HEK293 (cell line): ENCODE measurements around the gene EPS8.

Experiments
- CTCF ChIA-PET: fragments of 350-600 bp; formaldehyde crosslinking; extraction: SDS; loops from one replicate; lab custom pipeline; 2021; ENCODE audit warnings: antibody characterized with exemption; lab: Yijun Ruan, JAX
- POLR2A ChIA-PET: fragments of 300-600 bp; formaldehyde crosslinking; extraction: SDS; loops from one replicate; lab custom pipeline; 2020; ENCODE audit warnings: antibody characterized with exemption, inconsistent platforms; lab: Yijun Ruan, JAX
- H3K27ac ChIP-seq: fragments of 200-500 bp; sonication (Bioruptor generic); 2 replicates; pipeline ENCODE4 v1.5.1; 2014; ENCODE audit warnings: low read depth, low read length, control low read depth, inconsistent platforms; ENCODE audit errors: extremely low read depth
- H3K36me3 ChIP-seq, 2 experiments: fragments of 200-500 bp in 1 of 2; sonication (Bioruptor generic) in 1 of 2; 1 replicate in 1 of 2; 2 replicates in 1 of 2; pipeline ENCODE4 v1.5.1; 2014 to 2017; ENCODE audit warnings: inconsistent platforms in 2 of 2, low read length in 2 of 2; ENCODE audit not compliant: control insufficient read depth in 2 of 2, insufficient read depth in 1 of 2
- H3K4me1 ChIP-seq: fragments of 200-500 bp; sonication (Bioruptor generic); 2 replicates; pipeline ENCODE4 v1.5.1; 2014; ENCODE audit warnings: mild to moderate bottlenecking, low read length, inconsistent platforms; ENCODE audit not compliant: control insufficient read depth, insufficient read depth
- H3K4me3 ChIP-seq: 2 replicates; pipeline ENCODE4 v1.5.1; 2011; ENCODE audit warnings: low read depth, mild to moderate bottlenecking, control low read depth, low read length, moderate library complexity
- H3K9me3 ChIP-seq: fragments of 200-500 bp; sonication (Bioruptor generic); 2 replicates; pipeline ENCODE4 v1.5.1; 2014; ENCODE audit warnings: low read depth, low read length, inconsistent platforms; ENCODE audit not compliant: control insufficient read depth, insufficient read depth
- GLIS1 ChIP-seq: fragments of 450-650 bp; formaldehyde crosslinking; IDR thresholded peaks from 2 replicates; pipeline ENCODE4 v1.5.1; 2016; ENCODE audit warnings: missing biosample characterization, missing genetic modification characterization
- HOXA7 ChIP-seq: sonication (generic); formaldehyde crosslinking; IDR thresholded peaks from 2 replicates; pipeline ENCODE4 v1.8.1; 2022; ENCODE audit warnings: missing genetic modification reagents, borderline replicate concordance
- KLF16 ChIP-seq: fragments of 450-650 bp; formaldehyde crosslinking; IDR thresholded peaks from 2 replicates; pipeline ENCODE4 v1.5.1; 2017; ENCODE audit warnings: missing biosample characterization, missing genetic modification characterization
- SCRT2 ChIP-seq: fragments of 450-650 bp; formaldehyde crosslinking; IDR thresholded peaks from 2 replicates; pipeline ENCODE4 v1.5.1; 2016; ENCODE audit warnings: missing biosample characterization, missing genetic modification characterization
- SETDB1 ChIP-seq: IDR thresholded peaks from one replicate; pipeline ENCODE4 v1.6.1; 2017; ENCODE audit warnings: mild to moderate bottlenecking, low read length, moderate library complexity, mixed read lengths; ENCODE audit not compliant: insufficient read length
- TRIM28 ChIP-seq: IDR thresholded peaks from 2 replicates; pipeline ENCODE4 v1.6.1; 2011; ENCODE audit warnings: low read length, control low read depth, borderline replicate concordance
- ZBTB1 ChIP-seq: fragments of 450-650 bp; formaldehyde crosslinking; IDR thresholded peaks from 2 replicates; pipeline ENCODE4 v1.5.1; 2016; ENCODE audit warnings: missing biosample characterization, missing genetic modification characterization
- ZNF10 ChIP-seq: fragments of 450-650 bp; formaldehyde crosslinking; IDR thresholded peaks from 2 replicates; pipeline ENCODE4 v1.5.1; 2017; ENCODE audit warnings: missing biosample characterization, missing genetic modification characterization
- ZNF112 ChIP-seq: fragments of 450-650 bp; formaldehyde crosslinking; IDR thresholded peaks from 2 replicates; pipeline ENCODE4 v1.5.0; 2017; ENCODE audit warnings: missing biosample characterization, missing genetic modification characterization
- ZNF2 ChIP-seq: fragments of 450-650 bp; formaldehyde crosslinking; IDR thresholded peaks from 2 replicates; pipeline ENCODE4 v1.5.1; 2016; ENCODE audit warnings: missing biosample characterization, missing genetic modification characterization
- ZNF23 ChIP-seq: fragments of 450-650 bp; formaldehyde crosslinking; IDR thresholded peaks from 2 replicates; pipeline ENCODE4 v1.5.1; 2016; ENCODE audit warnings: missing biosample characterization, missing genetic modification characterization, borderline replicate concordance
- ZNF24 ChIP-seq: fragments of 450-650 bp; formaldehyde crosslinking; IDR thresholded peaks from 2 replicates; pipeline ENCODE4 v1.5.1; 2016; ENCODE audit warnings: missing biosample characterization, missing genetic modification characterization
- ZNF354C ChIP-seq: fragments of 450-650 bp; formaldehyde crosslinking; IDR thresholded peaks from 2 replicates; pipeline ENCODE4 v1.5.1; 2016; ENCODE audit warnings: missing biosample characterization, missing genetic modification characterization, low read depth, borderline replicate concordance
- ZNF510 ChIP-seq: fragments of 450-650 bp; formaldehyde crosslinking; IDR thresholded peaks from 2 replicates; pipeline ENCODE4 v1.5.1; 2018; ENCODE audit warnings: mild to moderate bottlenecking, missing genetic modification characterization, missing biosample characterization; ENCODE audit not compliant: insufficient replicate concordance
- ZNF600 ChIP-seq: fragments of 450-650 bp; formaldehyde crosslinking; IDR thresholded peaks from 2 replicates; pipeline ENCODE4 v1.5.1; 2016; ENCODE audit warnings: missing biosample characterization, missing genetic modification characterization
- ZNF621 ChIP-seq: fragments of 450-650 bp; formaldehyde crosslinking; IDR thresholded peaks from 2 replicates; pipeline ENCODE4 v1.5.1; 2017; ENCODE audit warnings: missing biosample characterization, missing genetic modification characterization
- ZNF660 ChIP-seq: fragments of 450-650 bp; IDR thresholded peaks from 2 replicates; pipeline ENCODE4 v1.5.1; 2018; ENCODE audit warnings: missing biosample characterization, mild to moderate bottlenecking, missing genetic modification characterization
- ZNF792 ChIP-seq: fragments of 450-650 bp; formaldehyde crosslinking; IDR thresholded peaks from 2 replicates; pipeline ENCODE4 v1.5.1; 2016; ENCODE audit warnings: missing biosample characterization, missing genetic modification characterization
- ZNF837 ChIP-seq: fragments of 450-650 bp; formaldehyde crosslinking; IDR thresholded peaks from 2 replicates; pipeline ENCODE4 v1.5.1; 2016; ENCODE audit warnings: missing biosample characterization, missing genetic modification characterization
- ZSCAN23 ChIP-seq: fragments of 450-650 bp; formaldehyde crosslinking; IDR thresholded peaks from 2 replicates; pipeline ENCODE4 v1.5.1; 2016; ENCODE audit warnings: missing biosample characterization, missing genetic modification characterization
- TF ChIP-seq, protein P1 (sequence below): fragments of 450-650 bp; formaldehyde crosslinking; conservative IDR thresholded peaks from 2 replicates; pipeline ENCODE4 v1.5.1; 2016; ENCODE audit warnings: low read depth, missing biosample characterization, missing genetic modification characterization
- TF ChIP-seq, protein P2 (sequence below): fragments of 450-650 bp; formaldehyde crosslinking; IDR thresholded peaks from 2 replicates; pipeline ENCODE4 v1.5.1; 2016; ENCODE audit warnings: missing biosample characterization, missing genetic modification characterization
- TF ChIP-seq, protein P3 (sequence below): fragments of 450-650 bp; formaldehyde crosslinking; IDR thresholded peaks from 2 replicates; pipeline ENCODE4 v1.5.1; 2016; ENCODE audit warnings: missing biosample characterization, missing genetic modification characterization
- TF ChIP-seq, protein P4 (sequence below): fragments of 450-650 bp; formaldehyde crosslinking; IDR thresholded peaks from 2 replicates; pipeline ENCODE4 v1.5.1; 2016; ENCODE audit warnings: missing biosample characterization, missing genetic modification characterization

EPS8 gene

DNA sequence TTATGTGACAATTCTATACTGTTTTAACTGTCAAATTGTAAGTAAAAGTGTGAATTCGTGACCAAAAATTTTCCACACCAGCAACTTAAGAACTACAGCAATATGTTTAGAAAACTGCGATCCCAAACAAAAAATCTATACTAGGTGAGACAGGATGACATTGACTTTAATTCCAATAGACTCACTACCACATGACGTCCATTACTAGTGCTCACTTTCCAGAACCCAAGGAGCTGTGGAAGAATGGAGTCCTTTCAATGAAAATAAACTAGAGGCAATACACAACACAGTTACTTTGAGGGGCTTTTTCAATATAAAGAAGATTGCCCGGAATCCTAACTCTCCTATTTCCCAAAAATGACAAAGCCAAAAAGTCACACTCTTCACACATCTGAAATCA is 1.4 kb downstream of the EPS8 start (continued):
- TF ChIP-seq SCRT2 (tag by site-specific recombination) (no peak), HOXA7 (CRISPR knock-in tag) (no peak), ZNF2 (tag by site-specific recombination) (no peak)
- TF ChIP-seq, protein P1, sequence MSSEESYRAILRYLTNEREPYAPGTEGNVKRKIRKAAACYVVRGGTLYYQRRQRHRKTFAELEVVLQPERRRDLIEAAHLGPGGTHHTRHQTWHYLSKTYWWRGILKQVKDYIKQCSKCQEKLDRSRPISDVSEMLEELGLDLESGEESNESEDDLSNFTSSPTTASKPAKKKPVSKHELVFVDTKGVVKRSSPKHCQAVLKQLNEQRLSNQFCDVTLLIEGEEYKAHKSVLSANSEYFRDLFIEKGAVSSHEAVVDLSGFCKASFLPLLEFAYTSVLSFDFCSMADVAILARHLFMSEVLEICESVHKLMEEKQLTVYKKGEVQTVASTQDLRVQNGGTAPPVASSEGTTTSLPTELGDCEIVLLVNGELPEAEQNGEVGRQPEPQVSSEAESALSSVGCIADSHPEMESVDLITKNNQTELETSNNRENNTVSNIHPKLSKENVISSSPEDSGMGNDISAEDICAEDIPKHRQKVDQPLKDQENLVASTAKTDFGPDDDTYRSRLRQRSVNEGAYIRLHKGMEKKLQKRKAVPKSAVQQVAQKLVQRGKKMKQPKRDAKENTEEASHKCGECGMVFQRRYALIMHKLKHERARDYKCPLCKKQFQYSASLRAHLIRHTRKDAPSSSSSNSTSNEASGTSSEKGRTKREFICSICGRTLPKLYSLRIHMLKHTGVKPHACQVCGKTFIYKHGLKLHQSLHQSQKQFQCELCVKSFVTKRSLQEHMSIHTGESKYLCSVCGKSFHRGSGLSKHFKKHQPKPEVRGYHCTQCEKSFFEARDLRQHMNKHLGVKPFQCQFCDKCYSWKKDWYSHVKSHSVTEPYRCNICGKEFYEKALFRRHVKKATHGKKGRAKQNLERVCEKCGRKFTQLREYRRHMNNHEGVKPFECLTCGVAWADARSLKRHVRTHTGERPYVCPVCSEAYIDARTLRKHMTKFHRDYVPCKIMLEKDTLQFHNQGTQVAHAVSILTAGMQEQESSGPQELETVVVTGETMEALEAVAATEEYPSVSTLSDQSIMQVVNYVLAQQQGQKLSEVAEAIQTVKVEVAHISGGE (tag by site-specific recombination): no peak
- TF ChIP-seq, protein P2, sequence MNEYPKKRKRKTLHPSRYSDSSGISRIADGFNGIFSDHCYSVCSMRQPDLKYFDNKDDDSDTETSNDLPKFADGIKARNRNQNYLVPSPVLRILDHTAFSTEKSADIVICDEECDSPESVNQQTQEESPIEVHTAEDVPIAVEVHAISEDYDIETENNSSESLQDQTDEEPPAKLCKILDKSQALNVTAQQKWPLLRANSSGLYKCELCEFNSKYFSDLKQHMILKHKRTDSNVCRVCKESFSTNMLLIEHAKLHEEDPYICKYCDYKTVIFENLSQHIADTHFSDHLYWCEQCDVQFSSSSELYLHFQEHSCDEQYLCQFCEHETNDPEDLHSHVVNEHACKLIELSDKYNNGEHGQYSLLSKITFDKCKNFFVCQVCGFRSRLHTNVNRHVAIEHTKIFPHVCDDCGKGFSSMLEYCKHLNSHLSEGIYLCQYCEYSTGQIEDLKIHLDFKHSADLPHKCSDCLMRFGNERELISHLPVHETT (tag by site-specific recombination): no peak
- TF ChIP-seq, all 188 proteins: peak for 0

DNA sequence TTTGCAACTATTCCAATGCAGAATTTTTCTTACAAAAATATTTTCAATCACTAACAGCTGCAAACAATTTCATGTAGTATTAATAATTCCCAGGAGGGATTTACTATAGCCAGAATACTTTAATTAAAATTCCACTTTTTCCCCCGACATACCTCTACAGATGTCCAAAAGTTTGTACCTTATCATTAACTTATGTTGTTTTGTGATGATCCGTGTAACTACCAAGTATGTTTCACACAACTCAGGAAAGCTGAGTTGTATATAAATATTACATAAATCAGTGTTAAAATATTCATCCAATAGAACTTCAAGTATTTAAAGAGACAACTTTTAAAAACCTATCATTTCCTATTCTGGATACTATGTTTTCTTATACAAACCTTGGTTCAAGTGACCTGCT is 2.4 kb downstream of the EPS8 start:
- Histone ChIP-seq H3K36me3 (no peaks in the 10 kb centered on the region), H3K27ac (no peak overlapping the region), H3K9me3 (no peaks in the 10 kb centered on the region), H3K4me3 (no peak overlapping the region), H3K4me1 (peaks cover 12% of the 10 kb centered on the region)
- ChIA-PET POLR2A (no interaction called here), CTCF (interaction anchor here (1.4 to 1.5 kb wide), 2 partner anchors 113 to 202 kb away, joined by 3 to 5 read pairs; no protein-coding TSS in a partner anchor)
- TF ChIP-seq ZNF600 (tag by site-specific recombination) (no peak), SETDB1 (no peak), ZBTB1 (no peak), ZNF792 (tag by site-specific recombination) (no peak), TRIM28 (no peak), KLF16 (tag by site-specific recombination) (no peak), ZNF10 (no peak), ZNF660 (tag by site-specific recombination) (no peak), GLIS1 (tag by site-specific recombination) (no peak), ZNF112 (tag by site-specific recombination) (no peak), ZSCAN23 (tag by site-specific recombination) (no peak), ZNF24 (tag by site-specific recombination) (no peak), ZNF354C (tag by site-specific recombination) (no peak), ZNF621 (tag by site-specific recombination) (no peak), ZNF510 (tag by site-specific recombination) (no peak), ZNF23 (tag by site-specific recombination) (no peak), ZNF837 (tag by site-specific recombination) (no peak)
- TF ChIP-seq, protein P3, sequence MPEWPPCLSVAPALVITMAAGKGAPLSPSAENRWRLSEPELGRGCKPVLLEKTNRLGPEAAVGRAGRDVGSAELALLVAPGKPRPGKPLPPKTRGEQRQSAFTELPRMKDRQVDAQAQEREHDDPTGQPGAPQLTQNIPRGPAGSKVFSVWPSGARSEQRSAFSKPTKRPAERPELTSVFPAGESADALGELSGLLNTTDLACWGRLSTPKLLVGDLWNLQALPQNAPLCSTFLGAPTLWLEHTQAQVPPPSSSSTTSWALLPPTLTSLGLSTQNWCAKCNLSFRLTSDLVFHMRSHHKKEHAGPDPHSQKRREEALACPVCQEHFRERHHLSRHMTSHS: no peak
- TF ChIP-seq, protein P4, sequence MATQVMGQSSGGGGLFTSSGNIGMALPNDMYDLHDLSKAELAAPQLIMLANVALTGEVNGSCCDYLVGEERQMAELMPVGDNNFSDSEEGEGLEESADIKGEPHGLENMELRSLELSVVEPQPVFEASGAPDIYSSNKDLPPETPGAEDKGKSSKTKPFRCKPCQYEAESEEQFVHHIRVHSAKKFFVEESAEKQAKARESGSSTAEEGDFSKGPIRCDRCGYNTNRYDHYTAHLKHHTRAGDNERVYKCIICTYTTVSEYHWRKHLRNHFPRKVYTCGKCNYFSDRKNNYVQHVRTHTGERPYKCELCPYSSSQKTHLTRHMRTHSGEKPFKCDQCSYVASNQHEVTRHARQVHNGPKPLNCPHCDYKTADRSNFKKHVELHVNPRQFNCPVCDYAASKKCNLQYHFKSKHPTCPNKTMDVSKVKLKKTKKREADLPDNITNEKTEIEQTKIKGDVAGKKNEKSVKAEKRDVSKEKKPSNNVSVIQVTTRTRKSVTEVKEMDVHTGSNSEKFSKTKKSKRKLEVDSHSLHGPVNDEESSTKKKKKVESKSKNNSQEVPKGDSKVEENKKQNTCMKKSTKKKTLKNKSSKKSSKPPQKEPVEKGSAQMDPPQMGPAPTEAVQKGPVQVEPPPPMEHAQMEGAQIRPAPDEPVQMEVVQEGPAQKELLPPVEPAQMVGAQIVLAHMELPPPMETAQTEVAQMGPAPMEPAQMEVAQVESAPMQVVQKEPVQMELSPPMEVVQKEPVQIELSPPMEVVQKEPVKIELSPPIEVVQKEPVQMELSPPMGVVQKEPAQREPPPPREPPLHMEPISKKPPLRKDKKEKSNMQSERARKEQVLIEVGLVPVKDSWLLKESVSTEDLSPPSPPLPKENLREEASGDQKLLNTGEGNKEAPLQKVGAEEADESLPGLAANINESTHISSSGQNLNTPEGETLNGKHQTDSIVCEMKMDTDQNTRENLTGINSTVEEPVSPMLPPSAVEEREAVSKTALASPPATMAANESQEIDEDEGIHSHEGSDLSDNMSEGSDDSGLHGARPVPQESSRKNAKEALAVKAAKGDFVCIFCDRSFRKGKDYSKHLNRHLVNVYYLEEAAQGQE (tag by site-specific recombination): no peak
